GM12872 (cell line): ENCODE measurements around the gene RABGGTA.

Experiments
- TF ChIP-seq, protein P1 (sequence below): IDR thresholded peaks from 3 replicates; pipeline ENCODE4 v1.5.1; 2011; ENCODE audit warnings: low read depth, mild to moderate bottlenecking, low read length, moderate library complexity; ENCODE audit not compliant: insufficient read depth

The RABGGTA gene

DNA sequence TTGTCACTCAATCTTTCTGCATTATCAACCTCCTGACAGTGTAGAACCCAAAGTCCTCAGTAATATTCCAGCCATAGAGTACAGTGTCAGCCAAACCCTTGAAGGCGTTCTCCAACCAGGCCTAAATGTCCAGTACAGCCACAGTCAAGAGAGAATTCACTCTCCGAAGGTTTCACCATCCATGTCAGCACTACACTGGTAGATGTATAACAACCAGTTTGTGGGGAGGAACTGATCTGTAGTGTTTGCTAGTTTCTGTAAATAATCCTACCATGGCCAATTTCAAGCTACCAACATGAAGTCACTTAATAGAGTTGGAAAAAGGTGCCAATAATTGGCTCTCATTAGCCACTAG is 55.1 kb downstream of the RABGGTA start:
- TF ChIP-seq, protein P1, sequence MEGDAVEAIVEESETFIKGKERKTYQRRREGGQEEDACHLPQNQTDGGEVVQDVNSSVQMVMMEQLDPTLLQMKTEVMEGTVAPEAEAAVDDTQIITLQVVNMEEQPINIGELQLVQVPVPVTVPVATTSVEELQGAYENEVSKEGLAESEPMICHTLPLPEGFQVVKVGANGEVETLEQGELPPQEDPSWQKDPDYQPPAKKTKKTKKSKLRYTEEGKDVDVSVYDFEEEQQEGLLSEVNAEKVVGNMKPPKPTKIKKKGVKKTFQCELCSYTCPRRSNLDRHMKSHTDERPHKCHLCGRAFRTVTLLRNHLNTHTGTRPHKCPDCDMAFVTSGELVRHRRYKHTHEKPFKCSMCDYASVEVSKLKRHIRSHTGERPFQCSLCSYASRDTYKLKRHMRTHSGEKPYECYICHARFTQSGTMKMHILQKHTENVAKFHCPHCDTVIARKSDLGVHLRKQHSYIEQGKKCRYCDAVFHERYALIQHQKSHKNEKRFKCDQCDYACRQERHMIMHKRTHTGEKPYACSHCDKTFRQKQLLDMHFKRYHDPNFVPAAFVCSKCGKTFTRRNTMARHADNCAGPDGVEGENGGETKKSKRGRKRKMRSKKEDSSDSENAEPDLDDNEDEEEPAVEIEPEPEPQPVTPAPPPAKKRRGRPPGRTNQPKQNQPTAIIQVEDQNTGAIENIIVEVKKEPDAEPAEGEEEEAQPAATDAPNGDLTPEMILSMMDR = no peak
